ENCODE data around the gene KRT80. TPM values are rescaled to one million over a fixed set of nuclear protein-coding genes. Genes with fewer than 3 reads are reported as not detected.

Gene KRT80
- total RNA-seq, 1 donor from 2014 or later: 8.6 TPM

DNA sequence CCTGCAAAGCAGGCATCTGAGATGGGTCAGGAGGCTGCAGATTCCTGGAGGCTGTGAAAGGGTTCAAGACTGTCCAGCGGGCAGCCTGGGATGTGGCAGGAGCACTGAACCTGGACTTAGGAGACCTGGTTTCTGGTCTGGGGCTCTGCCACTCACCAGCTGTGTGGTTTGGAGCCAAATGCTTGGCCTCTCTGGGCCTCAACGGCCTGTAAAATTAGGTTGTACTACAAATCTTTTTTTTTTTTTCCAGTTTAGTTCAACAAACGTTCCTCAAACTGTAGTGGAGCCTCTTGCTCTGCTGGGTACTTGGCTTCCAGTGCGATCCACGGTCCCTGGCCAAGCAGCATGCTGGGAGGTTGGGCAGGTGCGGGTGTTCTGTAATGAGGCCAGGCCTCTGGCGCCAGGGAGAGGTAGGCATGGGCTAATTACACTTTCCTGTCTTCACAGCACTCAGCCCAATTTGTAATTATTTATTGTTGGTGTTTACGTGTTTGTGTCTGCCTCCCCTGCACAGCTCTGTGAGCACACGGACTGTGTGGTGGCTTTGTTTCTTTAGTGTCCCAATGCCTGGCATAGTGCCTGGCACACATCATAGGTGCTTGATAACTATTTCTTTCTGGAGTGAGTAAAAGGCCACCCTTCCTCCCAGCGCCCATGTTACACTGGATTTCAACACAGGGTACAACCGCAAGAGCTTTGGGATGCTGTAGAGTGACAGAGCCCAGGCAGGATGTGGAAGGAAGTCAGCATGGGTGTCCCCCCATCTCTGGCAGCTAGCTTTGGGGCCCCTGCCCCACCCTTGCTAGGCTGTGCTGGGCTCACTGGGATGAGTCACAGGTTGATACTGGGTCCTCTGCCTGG lies 5.8 kb upstream of the KRT80 start:
- H3K27ac ChIP-seq: peak overlapping the region; percentile 78
- no peaks in the 10 kb centered on the region for H3K27me3 ChIP-seq
- H3K4me1 ChIP-seq: peaks cover 40% of the 10 kb centered on the region
- no peaks in the 10 kb centered on the region for H3K36me3 ChIP-seq
- ATAC-seq (peak; percentile 83), DNase-seq (peak; percentile 77)
- intact Hi-C loops (cut with DNase I): no loop called here
- TF ChIP-seq, protein P1, sequence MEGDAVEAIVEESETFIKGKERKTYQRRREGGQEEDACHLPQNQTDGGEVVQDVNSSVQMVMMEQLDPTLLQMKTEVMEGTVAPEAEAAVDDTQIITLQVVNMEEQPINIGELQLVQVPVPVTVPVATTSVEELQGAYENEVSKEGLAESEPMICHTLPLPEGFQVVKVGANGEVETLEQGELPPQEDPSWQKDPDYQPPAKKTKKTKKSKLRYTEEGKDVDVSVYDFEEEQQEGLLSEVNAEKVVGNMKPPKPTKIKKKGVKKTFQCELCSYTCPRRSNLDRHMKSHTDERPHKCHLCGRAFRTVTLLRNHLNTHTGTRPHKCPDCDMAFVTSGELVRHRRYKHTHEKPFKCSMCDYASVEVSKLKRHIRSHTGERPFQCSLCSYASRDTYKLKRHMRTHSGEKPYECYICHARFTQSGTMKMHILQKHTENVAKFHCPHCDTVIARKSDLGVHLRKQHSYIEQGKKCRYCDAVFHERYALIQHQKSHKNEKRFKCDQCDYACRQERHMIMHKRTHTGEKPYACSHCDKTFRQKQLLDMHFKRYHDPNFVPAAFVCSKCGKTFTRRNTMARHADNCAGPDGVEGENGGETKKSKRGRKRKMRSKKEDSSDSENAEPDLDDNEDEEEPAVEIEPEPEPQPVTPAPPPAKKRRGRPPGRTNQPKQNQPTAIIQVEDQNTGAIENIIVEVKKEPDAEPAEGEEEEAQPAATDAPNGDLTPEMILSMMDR (IDR thresholded peaks at IDR 0.05): no peak
- H3K9me3 ChIP-seq: no peaks in the 10 kb centered on the region
- no peak overlapping the region for H3K4me3 ChIP-seq

DNA sequence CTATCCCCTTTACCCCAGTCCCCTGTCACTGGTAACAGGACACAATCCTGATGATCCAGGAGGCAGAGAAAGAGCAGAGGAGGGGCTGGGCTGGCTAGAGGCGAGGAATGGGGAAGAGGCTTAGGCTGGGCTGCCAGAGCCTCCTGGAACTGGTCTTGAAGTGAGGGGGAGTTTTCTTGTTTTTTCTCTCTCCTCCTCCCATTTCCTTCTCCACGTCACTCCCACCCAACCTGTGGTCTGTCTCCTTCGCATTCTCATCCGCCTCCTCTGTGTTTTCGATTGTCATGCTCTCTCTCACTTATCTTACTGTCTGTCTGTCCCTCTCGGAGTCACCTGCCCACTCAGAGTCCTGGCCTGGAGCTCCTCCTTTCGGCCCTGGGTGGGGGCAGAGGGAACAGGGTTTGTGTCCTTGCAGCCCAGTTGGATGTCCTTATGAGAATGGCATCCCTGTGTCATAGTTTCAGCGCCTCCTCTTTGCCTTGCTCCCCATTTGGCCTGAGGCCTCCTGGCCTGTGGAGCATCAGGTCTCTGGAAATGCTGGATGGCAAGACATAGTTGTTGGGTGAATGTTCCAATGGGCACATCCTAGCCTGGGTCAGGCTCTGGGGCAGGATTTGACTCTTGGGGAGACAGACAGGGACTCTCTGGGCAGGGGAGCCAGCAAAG lies 3.4 kb upstream of the KRT80 start:
- H3K4me3 ChIP-seq: no peak overlapping the region
- intact Hi-C loops (cut with DNase I): no loop called here
- DNase-seq (no peak), ATAC-seq (no peak)
- no peaks in the 10 kb centered on the region for H3K9me3 ChIP-seq
- H3K4me1 ChIP-seq: peaks cover 50% of the 10 kb centered on the region
- no peaks in the 10 kb centered on the region for H3K36me3 ChIP-seq
- H3K27me3 ChIP-seq: no peaks in the 10 kb centered on the region
- H3K27ac ChIP-seq: no peak overlapping the region
- TF ChIP-seq, protein P1 (IDR thresholded peaks at IDR 0.05): no peak

DNA sequence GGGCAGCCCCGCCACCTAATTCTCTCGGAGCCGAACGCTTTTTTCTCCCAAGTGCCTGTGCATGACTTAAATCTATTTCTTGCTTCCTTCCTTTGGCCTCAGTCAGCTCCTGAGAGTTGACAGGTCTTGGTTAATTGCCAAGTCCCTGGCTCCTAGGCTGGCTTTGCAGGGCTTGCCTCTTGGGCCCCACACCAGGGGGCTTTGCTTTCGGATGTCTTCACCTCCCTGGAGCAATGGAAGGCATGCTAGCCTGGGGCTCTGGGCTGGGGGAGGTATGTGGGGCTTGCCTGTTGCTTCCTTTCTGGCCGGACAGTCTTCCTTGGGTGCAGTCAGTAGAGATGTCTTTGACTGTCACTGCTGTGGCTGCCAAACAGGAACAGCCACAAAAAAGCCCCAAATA lies 2.2 kb upstream of the KRT80 start:
- Histone ChIP-seq H3K36me3 (no peaks in the 10 kb centered on the region), H3K27ac (peak overlapping the region; percentile 55), H3K4me3 (no peak overlapping the region), H3K27me3 (no peaks in the 10 kb centered on the region), H3K9me3 (no peaks in the 10 kb centered on the region), H3K4me1 (peaks cover 47% of the 10 kb centered on the region)
- intact Hi-C loops (cut with DNase I): no loop called here
- no peak for ATAC-seq
- DNase-seq: no peak
- TF ChIP-seq, protein P1 (IDR thresholded peaks at IDR 0.05): no peak

DNA sequence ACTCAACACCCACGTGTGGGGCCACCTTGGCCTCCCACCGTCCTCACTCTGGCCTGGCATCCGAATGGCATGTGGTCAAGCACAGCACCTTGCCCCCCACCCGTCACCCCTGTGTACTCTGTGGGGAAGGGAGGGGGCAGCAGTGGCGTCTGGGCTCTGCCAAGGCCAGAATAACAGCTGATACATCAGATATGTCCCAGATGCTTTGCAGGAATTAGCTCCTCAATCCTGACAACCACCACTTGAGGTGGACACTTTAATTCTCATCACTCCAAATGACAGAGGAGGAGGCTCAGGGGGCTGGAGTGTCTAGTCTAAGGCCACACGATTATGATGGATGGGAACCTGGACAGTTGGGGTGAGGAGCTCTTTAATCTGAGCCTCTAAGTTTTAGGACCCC lies 1.7 kb upstream of the KRT80 start:
- peak overlapping the region; percentile 55 for H3K27ac ChIP-seq
- TF ChIP-seq, protein P1 (IDR thresholded peaks at IDR 0.05): no peak
- no peak for ATAC-seq
- H3K36me3 ChIP-seq: no peaks in the 10 kb centered on the region
- no peaks in the 10 kb centered on the region for H3K27me3 ChIP-seq
- DNase-seq: no peak
- H3K9me3 ChIP-seq: no peaks in the 10 kb centered on the region
- peaks cover 42% of the 10 kb centered on the region for H3K4me1 ChIP-seq
- H3K4me3 ChIP-seq: no peak overlapping the region
- intact Hi-C loops (cut with DNase I): no loop called here

DNA sequence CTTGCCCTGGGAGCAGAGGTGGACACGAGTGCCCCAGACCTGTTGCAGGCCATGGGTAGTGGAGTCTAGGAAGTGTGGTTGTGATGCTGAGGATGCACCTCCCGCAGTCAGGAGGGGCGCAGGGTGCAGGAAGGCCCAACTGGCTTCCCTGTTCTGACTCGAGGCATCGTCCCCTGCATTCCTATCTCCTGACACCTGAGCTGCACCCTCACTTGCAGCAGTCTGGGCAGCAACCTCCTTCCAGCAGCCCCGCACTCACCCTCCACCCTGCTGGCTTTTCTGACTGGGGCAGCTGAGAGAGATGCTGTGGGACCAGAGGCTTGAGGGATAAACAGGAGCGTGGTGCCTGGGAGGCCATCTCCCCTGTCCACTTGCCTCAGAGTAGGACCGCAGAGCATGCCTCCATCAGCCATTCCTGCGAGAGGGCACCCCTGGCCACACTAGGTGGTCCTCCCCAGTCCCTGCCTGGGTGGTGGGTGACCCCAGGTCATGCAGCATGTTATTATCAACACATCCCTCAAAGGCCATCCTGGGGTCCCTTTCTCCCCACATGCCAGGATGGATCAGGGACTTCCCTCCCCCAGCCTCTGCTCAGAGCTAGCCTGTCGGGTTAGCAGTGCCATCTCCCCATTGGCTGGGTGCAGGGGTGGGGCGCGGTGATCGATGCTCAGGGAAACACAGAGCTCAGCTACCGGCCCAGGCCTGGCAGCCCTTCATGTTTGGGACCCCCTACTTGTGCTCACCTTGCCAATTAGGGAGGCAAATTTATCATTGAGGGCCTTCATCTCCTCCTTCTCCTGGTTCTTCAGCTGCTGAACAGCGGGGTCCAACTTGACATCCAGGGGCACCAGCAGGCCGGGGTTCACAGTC lies 719 bp downstream of the KRT80 start:
- DNase-seq: no peak
- TF ChIP-seq, protein P1 (IDR thresholded peaks at IDR 0.05): no peak
- Histone ChIP-seq H3K9me3 (no peaks in the 10 kb centered on the region), H3K4me1 (peaks cover 29% of the 10 kb centered on the region), H3K4me3 (no peak overlapping the region), H3K36me3 (no peaks in the 10 kb centered on the region), H3K27ac (peak overlapping the region; percentile 55), H3K27me3 (no peaks in the 10 kb centered on the region)
- intact Hi-C loops (cut with DNase I): no loop called here
- ATAC-seq: no peak

Data from upper lobe of right lung (tissue), 1 donor.